IMR-90 (cell line): ENCODE results near the gene CIB1. TPM values are rescaled to one million over a fixed set of nuclear protein-coding genes. Genes with fewer than 3 reads are reported as not detected.

ENCODE experiments used
- ATAC-seq: fragments of 200-7000 bp; cut with Tn5 transposase; 2 replicates; pipeline ENCODE4 v1.9.1; 2020; ENCODE audit warnings: low read depth, mild to moderate bottlenecking, moderate library complexity
- BruUV-seq: library from RNA; stranded (reverse); fragments of 400-500 nt; replicated peaks from 2 replicates; lab custom pipeline; 2021; lab: Mats Ljungman, UMichigan
- CTCF ChIA-PET: fragments of 300-600 bp; formaldehyde crosslinking; extraction: SDS; loops from one replicate; lab custom pipeline; 2021; ENCODE audit warnings: antibody characterized with exemption; lab: Yijun Ruan, JAX
- POLR2A ChIA-PET: fragments of 300-600 bp; sonication (Branson Sonifier 250); formaldehyde crosslinking; loops from one replicate; lab custom pipeline; 2022; ENCODE audit warnings: antibody characterized with exemption; ENCODE audit not compliant: unreplicated experiment; lab: Charles Lee
- DNase-seq: peaks from one replicate; pipeline ENCODE4 v3.0.0; 2013
- H2AFZ ChIP-seq: replicated peaks from 2 replicates; pipeline ENCODE3; 2013; ENCODE audit warnings: low read length, mild to moderate bottlenecking; ENCODE audit not compliant: poor library complexity
- H2AK5ac ChIP-seq: 2 replicates; pipeline ENCODE4 v1.6.1; 2013; ENCODE audit warnings: low read depth, low read length, inconsistent platforms
- H2AK9ac ChIP-seq: replicated peaks from 2 replicates; pipeline ENCODE3; 2013; ENCODE audit warnings: mild to moderate bottlenecking, low read depth, low read length, moderate library complexity; ENCODE audit not compliant: poor library complexity
- H2BK120ac ChIP-seq: 2 replicates; pipeline ENCODE4 v1.6.1; 2013; ENCODE audit warnings: low read depth, low read length, inconsistent platforms
- H2BK15ac ChIP-seq: 3 replicates; pipeline ENCODE4 v1.6.1; 2013; ENCODE audit warnings: low read depth, low read length, inconsistent platforms
- H2BK20ac ChIP-seq: 2 replicates; pipeline ENCODE4 v1.6.1; 2013; ENCODE audit warnings: low read depth, mild to moderate bottlenecking, inconsistent platforms, low read length, moderate library complexity
- H2BK5ac ChIP-seq: 2 replicates; pipeline ENCODE4 v1.6.1; 2013; ENCODE audit warnings: mild to moderate bottlenecking, low read depth, low read length, inconsistent platforms; ENCODE audit not compliant: poor library complexity, severe bottlenecking
- H3K14ac ChIP-seq: replicated peaks from 2 replicates; pipeline ENCODE4 v1.6.1; 2013; ENCODE audit warnings: low read depth, low read length, inconsistent platforms
- H3K18ac ChIP-seq: 2 replicates; pipeline ENCODE4 v1.6.1; 2013; ENCODE audit warnings: low read depth, low read length, control low read depth
- H3K23ac ChIP-seq: 2 replicates; pipeline ENCODE4 v1.6.1; 2013; ENCODE audit warnings: low read depth, low read length, inconsistent platforms
- H3K27ac ChIP-seq: 2 replicates; pipeline ENCODE4 v1.5.1; 2013; ENCODE audit warnings: mild to moderate bottlenecking, control low read depth, low read length; ENCODE audit not compliant: insufficient read depth
- H3K27me3 ChIP-seq: 2 replicates; pipeline ENCODE4 v1.6.1; 2013; ENCODE audit warnings: low read length; ENCODE audit not compliant: control insufficient read depth, insufficient read depth
- H3K36me3 ChIP-seq: 2 replicates; pipeline ENCODE4 v1.6.1; 2013; ENCODE audit warnings: low read length, mixed read lengths; ENCODE audit not compliant: control insufficient read depth, insufficient read depth
- H3K4ac ChIP-seq: 2 replicates; pipeline ENCODE4 v1.6.1; 2013; ENCODE audit warnings: low read depth, low read length, inconsistent platforms
- H3K4me1 ChIP-seq: 2 replicates; pipeline ENCODE4 v1.6.1; 2013; ENCODE audit warnings: low read length, mixed read lengths; ENCODE audit not compliant: control insufficient read depth, insufficient read depth
- H3K4me2 ChIP-seq: 2 replicates; pipeline ENCODE4 v1.6.1; 2013; ENCODE audit warnings: low read depth, mild to moderate bottlenecking, control low read depth, low read length, moderate library complexity
- H3K4me3 ChIP-seq: 2 replicates; pipeline ENCODE4 v1.5.1; 2013; ENCODE audit warnings: low read depth, mild to moderate bottlenecking, control low read depth, low read length, moderate library complexity; ENCODE audit not compliant: insufficient read depth
- H3K56ac ChIP-seq: 2 replicates; pipeline ENCODE4 v1.6.1; 2013; ENCODE audit warnings: low read length, inconsistent platforms; ENCODE audit not compliant: insufficient read depth; ENCODE audit errors: extremely low read depth
- H3K79me1 ChIP-seq, 2 experiments: 2 replicates each; pipeline ENCODE4 v1.6.1; 2013; ENCODE audit warnings: low read length in 2 of 2, inconsistent platforms in 1 of 2, low read depth in 1 of 2
- H3K9ac ChIP-seq: 2 replicates; pipeline ENCODE4 v1.6.1; 2013; ENCODE audit warnings: low read depth, low read length, control low read depth
- H3K9me1 ChIP-seq: 2 replicates; pipeline ENCODE4 v1.6.1; 2013; ENCODE audit warnings: low read length, inconsistent platforms; ENCODE audit not compliant: insufficient read depth
- H3K9me3 ChIP-seq: 2 replicates; pipeline ENCODE4 v1.6.1; 2013; ENCODE audit warnings: low read length; ENCODE audit not compliant: control insufficient read depth, insufficient read depth
- H4K20me1 ChIP-seq: 2 replicates; pipeline ENCODE4 v1.6.1; 2013; ENCODE audit warnings: low read length, inconsistent platforms; ENCODE audit not compliant: insufficient read depth
- H4K5ac ChIP-seq: 2 replicates; pipeline ENCODE4 v1.6.1; 2013; ENCODE audit warnings: mild to moderate bottlenecking, low read depth, low read length, control low read depth
- H4K8ac ChIP-seq, 2 experiments: 2 replicates each; pipeline ENCODE4 v1.6.1; 2013; ENCODE audit warnings: low read depth in 2 of 2, low read length in 2 of 2, control low read depth in 1 of 2, inconsistent platforms in 1 of 2
- H4K91ac ChIP-seq: 2 replicates; pipeline ENCODE4 v1.6.1; 2013; ENCODE audit warnings: low read depth, low read length, inconsistent platforms; ENCODE audit not compliant: insufficient read depth
- CEBPB ChIP-seq: IDR thresholded peaks from 2 replicates; pipeline ENCODE4 v1.6.1; 2012; ENCODE audit warnings: low read depth, low read length, improper control_type of control experiment
- CTCF ChIP-seq: conservative IDR thresholded peaks from 2 replicates; pipeline ENCODE4 v1.5.1; 2012; ENCODE audit warnings: mild to moderate bottlenecking, low read depth, low read length, improper control_type of control experiment
- ELK1 ChIP-seq: fragments of 150-350 bp; IDR thresholded peaks from 2 replicates; pipeline ENCODE4 v1.6.1; 2016; ENCODE audit warnings: low read depth, mild to moderate bottlenecking, low read length, moderate library complexity, borderline replicate concordance
- FOS ChIP-seq: fragments of 150-350 bp; IDR thresholded peaks from 2 replicates; pipeline ENCODE4 v1.6.1; 2016; ENCODE audit warnings: low read depth, low read length
- MAZ ChIP-seq: IDR thresholded peaks from 2 replicates; pipeline ENCODE4 v1.6.1; 2012; ENCODE audit warnings: low read depth, mild to moderate bottlenecking, low read length, improper control_type of control experiment, moderate library complexity, borderline replicate concordance
- MXI1 ChIP-seq: IDR thresholded peaks from 2 replicates; pipeline ENCODE4 v1.6.1; 2012; ENCODE audit warnings: low read depth, mild to moderate bottlenecking, low read length, moderate library complexity, borderline replicate concordance
- SMC3 ChIP-seq: fragments of 150-350 bp; IDR thresholded peaks from 2 replicates; pipeline ENCODE4 v1.6.1; 2016; ENCODE audit warnings: low read depth, mild to moderate bottlenecking, antibody characterized with exemption, low read length, moderate library complexity
- USF2 ChIP-seq: fragments of 150-350 bp; IDR thresholded peaks from 2 replicates; pipeline ENCODE4 v1.6.1; 2017; ENCODE audit warnings: mild to moderate bottlenecking, antibody characterized with exemption, low read length, low read depth
- WGBS, 2 experiments: methylation state at CpG; one replicate each; pipeline versions ENCODE4 v1.1.5 to v1.1.7; 2013; ENCODE audit warnings: missing lambda C conversion rate in 2 of 2; ENCODE audit not compliant: insufficient read length in 1 of 2; ENCODE audit errors: extremely low coverage in 2 of 2; 5-methylcytosine and 5-hydroxymethylcytosine counted together
- dilution Hi-C: fragments of 300-500 bp; cut with HindIII; formaldehyde crosslinking; loops from one replicate; pipeline ENCODE4 v1.14.3; 2018; ENCODE audit warnings: low sequenced_read_pairs; ENCODE audit not compliant: unreplicated experiment
- in situ Hi-C: fragments of 300-500 bp; cut with MboI; formaldehyde crosslinking; loops from 3 replicates; pipeline ENCODE4 v1.14.3; 2019; ENCODE audit warnings: low sequenced_read_pairs, inconsistent platforms, mixed read lengths
- intact Hi-C: fragments of 100-400 bp; cut with micrococcal nuclease; formaldehyde crosslinking; loops from 2 replicates; pipeline ENCODE4 v1.10.0; 2022
- polyA plus RNA-seq, 3 experiments: library from polyadenylated mRNA; depleted of rRNA; stranded (reverse); fragments of >200 nt; gene quantifications; 2 replicates each; pipeline ENCODE4 v1.2.3, GENCODE V29; 2012; ENCODE audit warnings: low replicate concordance in 1 of 3
- total RNA-seq: library from RNA; depleted of rRNA; stranded (reverse); fragments of >200 nt; gene quantifications from 2 replicates; pipeline ENCODE4 v1.2.3, GENCODE V29; 2012

CIB1 gene
- total and polyA plus RNA-seq, 2 of the 4 experiments (the other 2 are of a cell fraction), result 31.5 to 94.1 TPM

GRCh38 chr15:90192961-90193786 lies 40.6 kb downstream of the CIB1 start:
- Histone ChIP-seq H3K23ac (peak overlapping the region; percentile 49; the same call in 1 of the 2 replicates), H3K79me1 (peaks cover 0 to 8% of the 10 kb centered on the region in 2 experiments; a peak in 2 of 4 replicates), H4K20me1 (no peaks in the 10 kb centered on the region), H2BK120ac (peak overlapping the region; percentile 2; the same call in 1 of the 2 replicates), H3K9me3 (no peaks in the 10 kb centered on the region), H3K18ac (peak overlapping the region; percentile 87; the same call in 1 of the 2 replicates), H3K4me1 (peaks cover 15% of the 10 kb centered on the region), H2BK5ac (peak overlapping the region; percentile 65), H3K9ac (peak overlapping the region; percentile 22; the same call in 1 of the 2 replicates), H2BK15ac (no peak overlapping the region; the same call in 2 of the 3 replicates), H3K56ac (no peak overlapping the region), H3K14ac (peak overlapping the region; percentile 58), H4K5ac (peak overlapping the region; percentile 72), H3K4me3 (peak overlapping the region; percentile 1; the same call in 1 of the 2 replicates), H3K9me1 (peaks cover 9% of the 10 kb centered on the region), H3K4me2 (peak overlapping the region; percentile 68), H3K27ac (peak overlapping the region; percentile 24), H3K36me3 (no peaks in the 10 kb centered on the region), H2AK9ac (peak overlapping the region; percentile 31), H3K27me3 (no peaks in the 10 kb centered on the region), H4K8ac (peak overlapping the region; percentile 2 to 78; a peak in 3 of 4 replicates), H3K4ac (peak overlapping the region; percentile 57), H2AK5ac (peak overlapping the region; percentile 29; the same call in 1 of the 2 replicates), H4K91ac (peak overlapping the region; percentile 43; the same call in 1 of the 2 replicates), H2AFZ (peak overlapping the region; percentile 88), H2BK20ac (peak overlapping the region; percentile 6; the same call in 1 of the 2 replicates)
- intact Hi-C loops (no loop called here), dilution Hi-C loops (no loop called here), in situ Hi-C loops (no loop called here)
- ATAC-seq, result peak; percentile 77
- TF ChIP-seq MAZ, result no peak
- no peak for TF ChIP-seq CEBPB
- no peak for TF ChIP-seq CTCF
- TF ChIP-seq FOS, result no peak
- TF ChIP-seq USF2, result no peak
- no peak for TF ChIP-seq SMC3
- no peak for TF ChIP-seq ELK1
- TF ChIP-seq MXI1, result no peak
- WGBS, 2 experiments, result 20% methylated on average over 5 of the region's 16 CpGs; no CpG with 5 or more reads in 1 of the 2 experiments
- BruUV-seq, result no TSS peak
- CTCF ChIA-PET, result no interaction called here
- POLR2A ChIA-PET, result interaction anchor here (0.7 kb wide), 1 partner anchor 21 kb away, joined by 3 read pairs; no protein-coding TSS in a partner anchor
- peak; percentile 53 for DNase-seq
